ENCODE data around the gene SLC34A3.
A peak's percentile ranks its signal among the peaks of the same experiment; 100 is the strongest.

SLC34A3 gene

DNA sequence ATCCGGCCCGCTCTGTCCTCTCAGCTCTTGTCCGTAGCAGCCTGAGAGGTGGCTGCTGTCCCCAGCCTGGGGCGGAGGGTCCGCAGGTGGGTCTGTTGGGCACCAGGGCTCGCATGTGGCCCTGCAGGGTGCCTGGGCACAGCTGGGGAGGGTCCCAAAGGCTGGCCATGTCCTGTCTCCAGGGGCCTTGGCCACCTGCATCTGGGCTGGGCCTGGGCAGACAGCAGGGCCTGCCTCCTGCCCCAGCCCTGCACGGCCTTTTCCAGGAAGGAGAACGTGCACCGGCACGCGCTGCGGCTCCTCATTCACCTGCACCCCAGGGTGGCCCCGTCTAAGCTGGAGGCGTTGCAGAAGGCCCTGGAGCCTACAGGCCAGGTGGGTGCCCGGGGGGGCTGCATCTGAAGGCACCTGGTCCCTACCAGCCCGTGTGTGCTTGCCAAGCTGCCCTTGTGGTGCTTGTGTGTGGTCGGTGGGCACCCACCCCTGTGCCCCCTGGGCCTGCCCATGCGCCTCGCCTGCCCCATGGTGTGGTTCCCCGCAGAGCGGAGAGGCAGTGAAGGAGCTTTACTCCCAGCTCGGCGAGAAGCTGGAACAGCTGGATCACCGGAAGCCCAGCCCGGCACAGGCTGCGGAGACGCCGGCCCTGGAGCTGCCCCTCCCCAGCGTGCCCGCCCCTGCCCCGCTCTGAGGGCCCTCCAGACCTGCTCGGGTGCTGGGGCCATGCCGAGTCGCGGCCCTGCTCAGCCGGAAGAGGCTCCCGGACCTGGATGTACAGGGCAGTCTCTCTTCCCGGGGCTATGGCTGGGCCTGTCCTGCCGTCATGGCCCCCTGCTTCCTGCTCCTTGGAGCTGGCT lies 41.8 kb downstream of the SLC34A3 start:
- no peak for TF ChIP-seq CTCF (IDR thresholded peaks at IDR 0.05; ENCODE audit: low read length, missing control alignments)
- no peak for DNase-seq (ENCODE audit: low read depth)
- no peak overlapping the region for H3K4me3 ChIP-seq (replicated peaks; ENCODE audit: low read depth, low read length)

DNA sequence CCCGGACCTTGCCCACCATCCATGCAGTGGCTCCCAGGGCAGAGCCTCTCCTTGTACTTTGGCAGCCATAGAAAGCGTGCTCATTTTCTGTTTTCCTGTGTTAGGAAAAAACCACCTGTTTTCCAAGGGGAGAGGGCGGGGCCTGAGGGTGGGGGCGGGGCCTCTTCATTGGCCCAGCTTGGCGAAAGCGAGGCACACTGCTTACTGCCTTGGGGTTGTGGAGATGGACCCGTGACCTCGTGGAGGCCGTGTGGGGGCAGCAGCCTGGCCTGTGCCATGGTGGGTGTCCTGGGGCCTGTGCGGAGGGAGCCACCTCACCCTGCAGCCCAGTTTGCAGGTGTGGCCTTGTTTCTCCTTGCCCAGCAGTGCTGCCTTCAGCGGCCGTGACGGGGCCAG lies 42.4 kb downstream of the SLC34A3 start:
- TF ChIP-seq CTCF (IDR thresholded peaks at IDR 0.05; ENCODE audit: low read length, missing control alignments), result no peak
- H3K4me3 ChIP-seq (replicated peaks; ENCODE audit: low read depth, low read length), result no peak overlapping the region
- DNase-seq (ENCODE audit: low read depth), result no peak

- no peak for DNase-seq (ENCODE audit: low read depth)
- no peak overlapping the region for H3K4me3 ChIP-seq (replicated peaks; ENCODE audit: low read depth, low read length)
- TF ChIP-seq CTCF (IDR thresholded peaks at IDR 0.05; ENCODE audit: low read length, missing control alignments), result no peak
Measured at GRCh38 chr9:137273611-137274320, 43.1 kb downstream of the SLC34A3 start.

DNA sequence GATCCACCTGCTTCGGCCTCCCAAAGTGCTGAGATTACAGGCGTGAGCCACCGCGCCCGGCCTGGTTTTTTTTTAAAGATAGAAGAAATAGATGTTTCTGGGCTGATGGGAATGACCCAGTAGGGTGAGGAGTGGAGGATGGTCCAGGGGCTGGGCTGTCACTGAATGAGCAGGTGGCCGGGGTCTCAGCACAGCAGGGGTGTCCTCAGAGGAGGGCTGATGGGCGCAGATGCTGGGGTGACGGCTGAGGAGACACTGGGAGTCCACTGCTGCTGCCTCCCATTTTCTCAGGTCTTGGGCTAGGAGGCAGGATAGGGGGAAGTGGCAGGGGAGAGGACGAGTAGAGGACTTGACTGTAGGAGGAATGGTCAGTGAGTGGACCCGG lies 44.5 kb downstream of the SLC34A3 start:
- TF ChIP-seq CTCF (IDR thresholded peaks at IDR 0.05; ENCODE audit: low read length, missing control alignments), result no peak
- DNase-seq (ENCODE audit: low read depth), result no peak
- no peak overlapping the region for H3K4me3 ChIP-seq (replicated peaks; ENCODE audit: low read depth, low read length)

DNA sequence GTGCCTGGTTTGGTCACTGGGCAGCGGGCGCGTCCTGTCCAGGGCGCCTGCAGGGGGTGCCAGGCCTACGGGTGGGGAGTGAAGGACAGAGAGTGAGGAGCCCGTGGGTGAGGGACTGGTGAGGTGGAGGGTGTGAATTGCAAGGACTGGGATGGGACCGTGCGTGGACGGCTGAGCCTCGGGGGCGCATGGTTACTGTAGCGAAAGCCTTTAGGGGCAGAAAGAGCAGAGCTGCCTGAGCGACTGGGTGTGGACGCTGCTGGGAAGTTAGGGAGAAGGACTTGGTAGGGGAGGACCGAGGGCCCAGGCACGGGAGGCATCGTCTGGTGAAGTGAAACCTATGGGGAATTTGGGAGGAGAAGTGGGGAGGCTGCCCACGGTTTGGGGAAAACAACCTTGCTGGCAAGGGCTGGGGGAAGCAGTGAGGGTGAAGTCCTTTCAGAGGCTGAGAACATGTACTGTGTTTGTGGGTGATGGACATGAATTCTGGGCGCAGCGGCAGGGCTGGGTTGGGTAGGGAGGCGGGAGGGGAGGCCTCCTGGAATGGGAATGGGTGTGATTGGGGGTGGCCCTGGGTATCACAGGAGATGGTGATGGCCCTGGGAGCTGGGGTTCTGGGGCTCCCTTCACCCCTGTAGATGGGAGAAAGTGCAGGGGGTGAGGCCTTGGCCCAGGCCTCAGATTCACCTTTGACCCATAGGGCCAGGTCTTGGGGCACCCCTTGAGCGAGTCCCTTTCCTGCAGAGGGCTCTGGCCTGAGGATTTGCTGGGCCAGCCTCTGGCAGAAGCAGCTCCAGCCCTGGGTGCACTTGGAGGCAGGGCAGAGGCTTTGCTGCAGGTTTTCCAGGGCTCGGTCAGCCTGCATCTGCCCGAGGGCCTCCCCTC lies 45.1 kb downstream of the SLC34A3 start:
- DNase-seq (ENCODE audit: low read depth), result no peak
- TF ChIP-seq CTCF (IDR thresholded peaks at IDR 0.05; ENCODE audit: low read length, missing control alignments), result no peak
- no peak overlapping the region for H3K4me3 ChIP-seq (replicated peaks; ENCODE audit: low read depth, low read length)

- peak; percentile 84 for DNase-seq (ENCODE audit: low read depth)
- peak overlapping the region; percentile 72 for H3K4me3 ChIP-seq (replicated peaks; ENCODE audit: low read depth, low read length)
- TF ChIP-seq CTCF (IDR thresholded peaks at IDR 0.05; ENCODE audit: low read length, missing control alignments), result no peak
Measured at GRCh38 chr9:137276473-137277328, 46.0 kb downstream of the SLC34A3 start.

Measured in fibroblast of pulmonary artery (primary cell).